Adrenal gland (tissue), 12 donors: ENCODE results near the gene HLF. TPM values are rescaled to one million over a fixed set of nuclear protein-coding genes. Genes with fewer than 3 reads are reported as not detected.
A peak's percentile ranks its signal among the peaks of the same experiment; 100 is the strongest.

ENCODE experiments used
- DNase-seq, 7 donors: peaks; one replicate each; pipeline ENCODE4 v3.0.0-alpha.2; 2019 to 2020
- H3K27ac ChIP-seq, 5 donors: fragments of 200-600 bp; sonication (generic) in 4 of 5; 1 replicate in 3 of 5; 2 replicates in 2 of 5; pipeline versions ENCODE4 v1.5.1 to v1.8.0; 2016 to 2020; ENCODE audit warnings: mild to moderate bottlenecking in 1 of 5
- H3K27me3 ChIP-seq: fragments of 200-600 bp; 2 replicates; pipeline ENCODE4 v1.8.0; 2021
- H3K36me3 ChIP-seq, 2 donors: fragments of 200-600 bp; replicated peaks in 1 of 2; 1 replicate in 1 of 2; 2 replicates in 1 of 2; pipeline versions ENCODE4 v1.5.1 to v1.8.0; 2018 to 2022
- H3K4me1 ChIP-seq, 2 donors: fragments of 200-600 bp; replicated peaks in 1 of 2; 1 replicate in 1 of 2; 2 replicates in 1 of 2; pipeline versions ENCODE4 v1.5.1 to v1.8.0; 2018 to 2021
- H3K4me3 ChIP-seq, 4 donors: fragments of 200-600 bp; sonication (generic) in 3 of 4; one replicate each; pipeline ENCODE4 v1.5.1; 2016 to 2018
- H3K9me3 ChIP-seq, 3 donors: fragments of 200-600 bp; sonication (generic) in 1 of 3; replicated peaks in 1 of 3; 1 replicate in 2 of 3; 2 replicates in 1 of 3; pipeline versions ENCODE4 v1.5.1 to v1.8.0; 2016 to 2021
- POLR2A ChIP-seq, 2 donors: fragments of 450-650 bp; IDR thresholded peaks; one replicate each; pipeline ENCODE4 v1.6.1; 2017; ENCODE audit warnings: antibody characterized with exemption in 2 of 2, mild to moderate bottlenecking in 2 of 2, moderate library complexity in 1 of 2
- WGBS, 4 donors: extraction: QIAGEN DNeasy Blood & Tissue Kit in 2 of 4; methylation state at CpG; one replicate each; pipeline versions ENCODE4 v1.1.5 to v1.1.7; 2013 to 2017; 5-methylcytosine and 5-hydroxymethylcytosine counted together
- intact Hi-C, 2 donors: fragments of 100-400 bp; cut with DNase I; formaldehyde crosslinking; loops; one replicate each; pipeline versions ENCODE4 v1.14.1 to v1.15.0; 2022 to 2023
- polyA plus RNA-seq, 3 donors: library from polyadenylated mRNA; stranded (reverse); fragments of 200-250 nt in 2 of 3; fragments of 350-450 nt in 1 of 3; fragmentation: Illumina TruSeq in 1 of 3; extraction: RNeasy Lipid Tissue Mini Kit (QIAGEN cat#74804) in 1 of 3; gene quantifications; one replicate each; pipeline ENCODE4 v1.2.3, GENCODE V29; 2013 to 2014
- total RNA-seq, 9 donors: library from RNA; depleted of rRNA in 4 of 9; stranded (reverse); fragments of >200 nt in 4 of 9; fragments of 120-200 nt in 1 of 9; fragmentation: NEBNext Ultra II Directional in 1 of 9; extraction: Animal tissue kit (Norgen Biotek cat#: 25700) in 1 of 9; gene quantifications; one replicate each; pipeline versions ENCODE4 v1.1.0 to v1.2.4, GENCODE V29; 2013 to 2023
- TF ChIP-seq, protein P1 (sequence below), 6 experiments: fragments of 450-650 bp in 4 of 6; fragments of 200-600 bp in 2 of 6; sonication (generic) in 1 of 6; IDR thresholded peaks; 1 replicate in 5 of 6; 2 replicates in 1 of 6; pipeline versions ENCODE4 v1.5.1 to v1.8.0; 2016 to 2021; ENCODE audit warnings: antibody characterized with exemption in 6 of 6, mild to moderate bottlenecking in 2 of 6, moderate library complexity in 1 of 6
- donor health status: healthy with polysubstance abuse.
- donor health status: Bipolar disorder and iron deficiency.
- donor health status: DM: yes; HTN: yes; CAD: no.
- donor health status: DM: no; HTN: no; CAD: no.
- donor health status: DM: no; HTN: no; CAD: no.
- donor health status: DM: yes; HTN: yes; CAD: no.

HLF gene
- total and polyA plus RNA-seq, 12 donors, result 1.3 to 74.3 (median 27.0) TPM

DNA sequence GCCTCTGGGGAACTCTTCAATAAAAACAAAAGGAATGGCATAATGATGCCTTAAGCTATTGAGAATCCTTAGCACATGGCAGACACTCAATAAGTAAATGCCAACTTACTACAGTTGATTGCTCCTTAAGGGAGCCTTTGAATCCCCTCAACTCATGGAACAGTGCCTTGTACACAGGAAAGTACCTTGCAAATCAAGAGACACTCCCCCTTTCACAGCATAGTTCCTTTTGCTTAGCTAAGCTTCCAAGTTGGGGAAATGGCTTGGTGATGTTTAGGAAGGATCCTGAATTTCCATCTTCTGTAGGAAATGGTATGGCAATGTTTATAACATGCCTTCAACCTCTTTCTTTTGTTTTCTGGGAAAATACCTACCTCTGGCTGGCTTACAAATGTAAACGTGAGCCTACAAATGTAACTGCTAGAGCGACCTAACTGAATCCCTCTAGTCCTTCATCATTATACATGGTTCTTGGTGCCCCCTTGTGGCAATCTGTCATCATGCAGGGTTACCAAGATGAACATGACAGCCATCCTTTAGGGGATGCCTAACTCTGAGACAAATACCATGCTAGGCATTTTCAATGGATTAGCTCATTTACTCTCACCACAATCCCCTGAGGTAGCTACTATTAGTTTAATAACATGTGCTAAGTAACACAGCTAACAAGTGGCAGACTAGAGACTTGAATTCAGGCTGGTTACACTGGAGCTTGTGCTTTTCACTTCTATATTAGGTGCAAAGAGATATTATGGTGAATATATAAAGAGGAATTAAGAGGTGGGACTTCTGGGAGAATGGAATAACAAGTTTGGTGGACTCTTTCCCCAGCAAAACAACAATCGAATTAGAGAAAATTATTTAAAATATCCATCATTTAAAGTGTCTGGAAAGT, 91.9 kb downstream of the HLF start:
- TF ChIP-seq, protein P1, sequence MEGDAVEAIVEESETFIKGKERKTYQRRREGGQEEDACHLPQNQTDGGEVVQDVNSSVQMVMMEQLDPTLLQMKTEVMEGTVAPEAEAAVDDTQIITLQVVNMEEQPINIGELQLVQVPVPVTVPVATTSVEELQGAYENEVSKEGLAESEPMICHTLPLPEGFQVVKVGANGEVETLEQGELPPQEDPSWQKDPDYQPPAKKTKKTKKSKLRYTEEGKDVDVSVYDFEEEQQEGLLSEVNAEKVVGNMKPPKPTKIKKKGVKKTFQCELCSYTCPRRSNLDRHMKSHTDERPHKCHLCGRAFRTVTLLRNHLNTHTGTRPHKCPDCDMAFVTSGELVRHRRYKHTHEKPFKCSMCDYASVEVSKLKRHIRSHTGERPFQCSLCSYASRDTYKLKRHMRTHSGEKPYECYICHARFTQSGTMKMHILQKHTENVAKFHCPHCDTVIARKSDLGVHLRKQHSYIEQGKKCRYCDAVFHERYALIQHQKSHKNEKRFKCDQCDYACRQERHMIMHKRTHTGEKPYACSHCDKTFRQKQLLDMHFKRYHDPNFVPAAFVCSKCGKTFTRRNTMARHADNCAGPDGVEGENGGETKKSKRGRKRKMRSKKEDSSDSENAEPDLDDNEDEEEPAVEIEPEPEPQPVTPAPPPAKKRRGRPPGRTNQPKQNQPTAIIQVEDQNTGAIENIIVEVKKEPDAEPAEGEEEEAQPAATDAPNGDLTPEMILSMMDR (IDR thresholded peaks at IDR 0.05), result peak; percentile 68 to 81 (median 74)
- no peak for TF ChIP-seq POLR2A (IDR thresholded peaks at IDR 0.05)
- H3K27ac ChIP-seq, result no peak overlapping the region
- no peaks in the 10 kb centered on the region for H3K4me1 ChIP-seq
- DNase-seq, result peak; percentile 50 to 88 (median 79)
- H3K36me3 ChIP-seq, result no peaks in the 10 kb centered on the region
- 21 to 40% (median 24%) methylated on average over 3 of the region's 3 CpGs for WGBS, 4 donors
- intact Hi-C loops, result loop anchor here in 1 of 2 donors (10.0 kb wide), 1 partner anchor 158 kb away; the partner anchor contains the start of gene SMIM36
- H3K9me3 ChIP-seq, result peaks cover 0 to 10% (median 0%) of the 10 kb centered on the region in 3 donors
- no peaks in the 10 kb centered on the region for H3K27me3 ChIP-seq
- no peak overlapping the region for H3K4me3 ChIP-seq

DNA sequence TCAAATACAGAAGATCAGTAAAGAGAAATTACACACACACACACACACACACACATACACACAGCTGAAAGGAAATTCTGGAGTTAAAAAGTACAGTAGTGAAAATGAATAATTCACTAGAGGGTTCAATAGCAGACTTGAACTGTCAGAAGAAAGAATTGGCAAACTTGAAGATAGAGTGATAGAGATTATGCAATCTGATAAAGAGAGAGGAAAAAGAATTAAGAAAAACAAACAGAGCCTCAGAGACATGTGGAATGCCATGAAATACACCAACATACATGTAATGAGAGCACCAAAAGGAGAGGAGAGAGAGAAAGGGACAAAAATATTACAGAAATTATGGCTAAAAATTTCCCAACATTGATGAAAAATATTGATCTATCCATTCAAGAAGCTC, 96.2 kb downstream of the HLF start:
- Histone ChIP-seq H3K36me3 (no peaks in the 10 kb centered on the region), H3K4me3 (no peak overlapping the region), H3K27ac (no peak overlapping the region), H3K4me1 (no peaks in the 10 kb centered on the region), H3K27me3 (no peaks in the 10 kb centered on the region), H3K9me3 (peaks cover 0 to 10% (median 0%) of the 10 kb centered on the region in 3 donors)
- intact Hi-C loops, result no loop called here
- no peak for TF ChIP-seq POLR2A (IDR thresholded peaks at IDR 0.05)
- TF ChIP-seq, protein P1 (IDR thresholded peaks at IDR 0.05), result no peak
- DNase-seq, result no peak

DNA sequence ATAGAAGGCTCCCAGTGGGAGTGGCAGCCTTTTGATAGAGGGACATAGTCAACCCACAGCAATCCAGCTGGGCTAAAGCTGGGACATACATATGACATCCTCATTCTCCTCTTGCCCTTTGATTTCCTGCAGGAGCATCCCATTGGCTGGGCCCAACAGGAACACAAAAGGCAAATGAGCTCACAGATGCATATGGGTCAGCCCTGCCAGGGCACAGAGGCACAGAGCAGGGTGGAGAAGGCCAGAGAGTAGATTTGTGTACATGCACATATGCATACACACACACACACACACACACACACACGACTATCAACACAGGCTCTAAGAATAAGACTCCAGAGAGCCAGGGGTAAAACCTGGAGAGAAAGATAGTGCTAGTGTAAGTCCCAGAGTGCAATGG, 98.3 kb downstream of the HLF start:
- Histone ChIP-seq H3K4me3 (no peak overlapping the region), H3K27ac (no peak overlapping the region), H3K9me3 (peaks cover 0 to 10% (median 0%) of the 10 kb centered on the region in 3 donors), H3K4me1 (no peaks in the 10 kb centered on the region), H3K27me3 (no peaks in the 10 kb centered on the region), H3K36me3 (no peaks in the 10 kb centered on the region)
- 60 to 83% (median 79%) methylated on average over 1 of the region's 1 CpG for WGBS, 4 donors
- intact Hi-C loops, result no loop called here
- no peak for TF ChIP-seq POLR2A (IDR thresholded peaks at IDR 0.05)
- TF ChIP-seq, protein P1 (IDR thresholded peaks at IDR 0.05), result no peak
- no peak for DNase-seq

DNA sequence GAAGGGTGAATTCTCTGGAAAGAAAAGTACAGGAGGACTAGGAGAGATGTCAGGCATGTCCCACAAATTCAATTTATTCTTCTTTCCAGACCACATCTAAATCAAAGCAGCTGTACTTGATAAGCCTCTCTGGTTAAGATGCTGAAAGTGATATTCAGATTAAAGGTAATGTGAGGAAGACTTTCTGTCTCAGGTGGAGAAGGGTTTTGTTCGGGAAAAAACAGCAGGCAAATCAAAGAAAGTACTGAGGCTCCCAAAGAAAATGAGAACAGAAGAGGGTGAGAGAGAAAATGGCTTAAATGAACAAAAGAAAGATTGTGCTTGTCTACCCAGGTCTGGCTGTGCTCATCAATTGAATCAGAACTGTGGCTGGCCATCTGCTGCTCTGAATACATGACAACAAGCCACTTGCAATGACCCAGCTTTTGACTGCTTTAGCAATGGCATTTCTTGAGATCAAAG, 101.3 kb downstream of the HLF start:
- Histone ChIP-seq H3K36me3 (no peaks in the 10 kb centered on the region), H3K9me3 (peaks cover 0 to 4% (median 0%) of the 10 kb centered on the region in 3 donors), H3K27ac (no peak overlapping the region), H3K4me1 (no peaks in the 10 kb centered on the region), H3K4me3 (no peak overlapping the region), H3K27me3 (no peaks in the 10 kb centered on the region)
- WGBS, 4 donors, result 68 to 78% (median 74%) methylated on average over 1 of the region's 1 CpG
- TF ChIP-seq, protein P1 (IDR thresholded peaks at IDR 0.05), result no peak
- no peak for TF ChIP-seq POLR2A (IDR thresholded peaks at IDR 0.05)
- DNase-seq, result no peak
- intact Hi-C loops, result no loop called here
